Measurements from ENCODE around the gene SEMA3A. TPM values are rescaled to one million over a fixed set of nuclear protein-coding genes. Genes with fewer than 3 reads are reported as not detected.

SEMA3A gene
- total RNA-seq, 3 donors from 2014 or later = 4.5 to 76.7 (median 9.7) TPM

GRCh38 chr7:84022684-84023308, 171.8 kb downstream of the SEMA3A start:
- ATAC-seq (peak; percentile 95), DNase-seq (peak in 2 of 3 donors; percentile 22 to 45)
- H3K4me3 ChIP-seq = no peak overlapping the region
- H3K4me1 ChIP-seq (ENCODE audit: low read depth) = peaks cover 21% of the 10 kb centered on the region
- no peaks in the 10 kb centered on the region for H3K36me3 ChIP-seq (ENCODE audit: low read depth)
- intact Hi-C loops (cut with DNase I, micrococcal nuclease) = no loop called here
- no peak for TF ChIP-seq CTCF (IDR thresholded peaks at IDR 0.05)
- no peaks in the 10 kb centered on the region for H3K9me3 ChIP-seq

- intact Hi-C loops (cut with DNase I, micrococcal nuclease) = no loop called here
- no peak for DNase-seq
- no peak for ATAC-seq
- H3K4me3 ChIP-seq = no peak overlapping the region
- peaks cover 21% of the 10 kb centered on the region for H3K4me1 ChIP-seq (ENCODE audit: low read depth)
- no peaks in the 10 kb centered on the region for H3K36me3 ChIP-seq (ENCODE audit: low read depth)
- no peak for TF ChIP-seq CTCF (IDR thresholded peaks at IDR 0.05)
- H3K9me3 ChIP-seq = no peaks in the 10 kb centered on the region
Observed at GRCh38 chr7:84022009-84022408, 172.6 kb downstream of the SEMA3A start.

GRCh38 chr7:84021292-84021908, 173.2 kb downstream of the SEMA3A start:
- Histone ChIP-seq H3K36me3 (ENCODE audit: low read depth) (no peaks in the 10 kb centered on the region), H3K4me1 (ENCODE audit: low read depth) (peaks cover 21% of the 10 kb centered on the region)
- intact Hi-C loops (cut with DNase I, micrococcal nuclease) = no loop called here

GRCh38 chr7:84017651-84018050, 176.9 kb downstream of the SEMA3A start:
- Histone ChIP-seq H3K4me3 (no peak overlapping the region), H3K9me3 (no peaks in the 10 kb centered on the region), H3K4me1 (ENCODE audit: low read depth) (peaks cover 7% of the 10 kb centered on the region), H3K36me3 (ENCODE audit: low read depth) (no peaks in the 10 kb centered on the region)
- TF ChIP-seq CTCF (IDR thresholded peaks at IDR 0.05) = no peak
- DNase-seq (no peak), ATAC-seq (no peak)
- intact Hi-C loops (cut with DNase I, micrococcal nuclease) = no loop called here

More at GRCh38 chr7:84021292-84021908, 173.2 kb downstream of the SEMA3A start:
- ATAC-seq (no peak), DNase-seq (no peak)
- no peak for TF ChIP-seq CTCF (IDR thresholded peaks at IDR 0.05)
- Histone ChIP-seq H3K4me3 (no peak overlapping the region), H3K9me3 (no peaks in the 10 kb centered on the region)

GRCh38 chr7:84013616-84014240, 180.9 kb downstream of the SEMA3A start:
- Histone ChIP-seq H3K4me1 (ENCODE audit: low read depth) (no peaks in the 10 kb centered on the region), H3K4me3 (no peak overlapping the region), H3K36me3 (ENCODE audit: low read depth) (no peaks in the 10 kb centered on the region), H3K9me3 (no peaks in the 10 kb centered on the region)
- ATAC-seq = no peak
- intact Hi-C loops (cut with DNase I, micrococcal nuclease) = no loop called here
- no peak for DNase-seq
- TF ChIP-seq CTCF (IDR thresholded peaks at IDR 0.05) = no peak

Measured in mucosa of descending colon (tissue), 3 donors.